Measurements from ENCODE around the gene NYNRIN. TPM values are rescaled to one million over a fixed set of nuclear protein-coding genes. Genes with fewer than 3 reads are reported as not detected.
"Not testable (repeated sequence)": the region's sequence is repeated elsewhere in the genome, so short reads cannot be mapped to it uniquely, and the experiment has no call there.

Gene NYNRIN
- 10 to 100 TPM in 1 of 2 donors, 1 to 10 TPM in 1; 6.5 to 12.0 TPM for total RNA-seq
- long read RNA-seq, partial matches to known transcripts = 1 of 4 reads
- long read RNA-seq, other reads (novel, unspliced or antisense) = 3 of 4 reads

DNA sequence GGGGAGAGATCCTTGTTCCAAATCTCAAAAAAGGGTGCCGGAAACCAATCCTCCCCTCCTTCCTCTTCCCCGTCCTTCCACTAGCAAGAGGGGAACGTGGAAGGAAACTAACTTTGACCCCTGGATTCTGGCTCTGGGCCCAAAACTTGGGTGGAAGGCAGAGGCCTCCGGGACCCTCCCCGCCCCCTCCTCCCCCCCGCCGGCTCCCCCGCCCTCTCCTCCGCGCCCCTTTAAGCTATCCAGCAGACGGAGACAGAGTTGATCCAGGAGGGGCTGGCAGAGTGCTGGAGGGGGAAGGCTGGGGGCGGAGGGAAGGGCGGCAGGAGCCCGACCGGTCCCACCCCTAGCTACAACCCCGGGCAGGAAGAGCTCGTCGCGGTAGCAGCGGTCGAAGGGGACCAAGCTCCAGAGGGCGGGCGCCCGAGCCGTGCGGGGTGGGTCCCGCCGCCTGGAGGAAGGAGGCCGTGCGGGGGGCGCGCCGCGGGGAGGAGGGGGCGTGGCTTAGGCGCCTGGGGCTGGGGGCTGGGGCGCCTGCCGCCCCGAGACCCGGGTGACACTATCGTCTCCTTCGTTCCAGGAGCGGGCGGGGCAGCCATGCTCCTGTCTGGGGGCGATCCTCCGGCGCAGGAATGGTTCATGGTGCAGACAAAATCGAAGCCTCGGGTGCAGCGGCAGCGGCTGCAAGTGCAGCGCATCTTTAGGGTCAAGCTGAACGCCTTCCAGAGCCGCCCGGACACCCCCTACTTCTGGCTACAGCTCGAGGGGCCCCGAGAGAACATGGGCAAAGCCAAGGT is at the start of gene NYNRIN:
TSS of gene NYNRIN (plus strand) at position 351 of the 794 bp plus-strand sequence. CDS start at position 595, 244 bp downstream.
- DNase-seq (peak; percentile 74), ATAC-seq (peak; percentile 87 to 88)
- intact Hi-C loops (cut with DNase I) = no loop called here

- intact Hi-C loops (cut with DNase I) = no loop called here
- DNase-seq (no peak), ATAC-seq (no peak)
Observed at GRCh38 chr14:24349742-24350141, 49.1 kb upstream of the NYNRIN start.

DNA sequence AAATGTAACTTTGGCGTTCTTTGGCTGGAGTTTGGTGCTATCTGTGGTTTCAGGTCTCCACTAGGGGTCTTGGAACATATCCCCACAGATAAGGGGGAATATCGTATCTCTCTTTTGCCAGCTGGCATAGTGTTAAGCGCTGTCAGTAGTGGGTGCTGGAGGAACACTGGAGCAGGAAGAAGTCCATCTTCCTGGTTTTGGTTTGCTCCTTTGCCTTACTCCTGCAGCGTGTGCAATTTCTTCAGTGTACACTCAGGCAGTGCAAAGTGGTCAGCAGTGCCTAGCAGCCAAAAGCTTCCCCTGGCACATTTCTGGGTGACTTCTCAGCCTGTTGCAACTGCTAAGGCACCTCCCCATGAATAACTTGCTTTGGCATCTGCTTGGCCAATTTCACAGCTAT is 47.3 kb upstream of the NYNRIN start:
- ATAC-seq (peak; percentile 70 to 74), DNase-seq (no peak)
- intact Hi-C loops (cut with DNase I) = no loop called here

DNA sequence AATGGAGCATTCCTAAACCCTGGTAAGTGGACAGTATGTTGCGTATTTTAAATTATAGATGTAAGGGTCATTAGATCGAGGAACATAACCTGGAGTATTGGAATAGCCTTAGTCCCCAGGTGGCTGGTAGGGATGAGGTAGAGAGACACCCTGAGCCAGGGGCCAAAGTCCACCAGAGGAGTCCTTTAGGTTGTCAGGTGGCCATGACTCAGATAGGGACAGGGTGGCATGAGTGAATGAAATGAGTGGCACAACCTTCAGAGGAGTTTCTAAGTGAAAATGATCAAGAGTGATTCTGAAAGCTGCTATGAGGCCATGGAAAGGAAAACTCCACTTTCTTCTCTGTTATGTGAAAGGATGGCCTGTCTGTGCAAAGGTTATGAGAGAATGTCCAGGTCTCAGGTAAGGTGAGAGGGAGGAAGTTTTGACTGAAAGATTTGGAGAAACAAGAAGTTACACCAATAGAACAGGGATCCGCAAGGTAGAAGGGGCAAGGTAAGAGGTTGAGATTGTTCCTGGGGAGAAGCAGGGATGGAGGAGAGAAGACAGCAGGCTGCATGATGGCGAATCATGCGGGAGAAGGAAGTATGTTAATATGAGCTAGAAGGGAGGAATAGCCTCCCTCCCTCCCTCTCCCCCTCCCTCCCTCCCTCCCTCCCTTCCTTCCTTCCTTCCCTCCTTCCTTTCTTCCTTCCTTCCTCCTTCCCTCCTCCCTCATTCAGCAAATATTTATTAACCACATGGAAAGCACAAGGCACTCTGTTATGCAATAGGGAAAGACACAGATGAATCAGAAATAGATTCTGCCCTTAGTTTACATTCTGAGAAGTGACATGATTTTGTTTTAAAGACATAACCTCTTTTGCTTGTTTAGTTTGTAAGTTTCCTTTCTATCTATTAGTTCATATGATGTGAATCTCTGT is 45.0 kb upstream of the NYNRIN start:
- intact Hi-C loops (cut with DNase I) = no loop called here
- peak in 1 of 2 donors; percentile 55 for ATAC-seq
- DNase-seq = no peak

GRCh38 chr14:24354482-24354825 is 44.3 kb upstream of the NYNRIN start:
- ATAC-seq; intact Hi-C loops (cut with DNase I); DNase-seq: not testable (repeated sequence)

- DNase-seq = no peak
- intact Hi-C loops (cut with DNase I) = no loop called here
- no peak for ATAC-seq
Observed at GRCh38 chr14:24355009-24355408, 43.8 kb upstream of the NYNRIN start.

GRCh38 chr14:24356208-24356607 is 42.6 kb upstream of the NYNRIN start:
- DNase-seq = no peak
- ATAC-seq = no peak
- intact Hi-C loops (cut with DNase I) = no loop called here

DNA sequence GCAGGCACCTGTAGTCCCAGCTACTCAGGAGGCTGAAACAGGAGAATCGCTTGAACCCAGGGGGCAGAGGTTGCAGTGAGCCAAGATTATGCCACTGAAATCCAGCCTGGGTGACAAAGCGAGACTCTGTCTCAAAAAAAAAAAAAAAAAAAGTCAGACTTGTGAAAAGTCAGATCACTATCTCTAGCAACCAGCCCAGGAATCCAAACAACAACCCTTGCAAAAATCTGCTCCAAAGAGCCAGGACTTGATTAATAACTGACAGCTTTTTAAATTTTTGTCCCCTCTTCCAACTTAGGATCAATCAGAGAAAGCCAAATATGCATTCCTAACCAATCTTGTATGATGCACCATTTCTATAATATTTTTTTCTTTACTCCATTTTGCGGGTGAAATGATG is 38.5 kb upstream of the NYNRIN start:
- DNase-seq (no peak), ATAC-seq (no peak)
- intact Hi-C loops (cut with DNase I) = no loop called here

DNA sequence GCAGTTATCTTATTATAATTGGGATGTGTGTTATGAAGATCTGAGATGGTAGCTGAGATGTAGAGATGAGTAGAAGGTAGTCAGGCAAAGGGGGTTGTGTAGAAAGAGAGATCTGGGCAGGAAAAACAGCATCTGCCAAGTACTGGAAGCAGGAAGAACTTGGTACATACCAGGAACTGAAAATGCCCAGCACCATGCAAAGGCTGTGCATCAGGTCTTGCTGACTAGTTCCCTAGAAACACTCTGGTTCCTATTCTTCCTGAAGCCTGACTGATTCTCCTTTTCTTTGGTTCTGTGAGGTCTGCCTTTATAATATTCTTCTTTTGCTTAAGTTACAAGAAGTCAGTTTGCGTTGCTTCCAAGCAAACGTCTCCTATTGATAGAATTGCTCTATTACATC is 37.5 kb upstream of the NYNRIN start:
- intact Hi-C loops (cut with DNase I) = no loop called here
- DNase-seq (no peak), ATAC-seq (no peak)

DNA sequence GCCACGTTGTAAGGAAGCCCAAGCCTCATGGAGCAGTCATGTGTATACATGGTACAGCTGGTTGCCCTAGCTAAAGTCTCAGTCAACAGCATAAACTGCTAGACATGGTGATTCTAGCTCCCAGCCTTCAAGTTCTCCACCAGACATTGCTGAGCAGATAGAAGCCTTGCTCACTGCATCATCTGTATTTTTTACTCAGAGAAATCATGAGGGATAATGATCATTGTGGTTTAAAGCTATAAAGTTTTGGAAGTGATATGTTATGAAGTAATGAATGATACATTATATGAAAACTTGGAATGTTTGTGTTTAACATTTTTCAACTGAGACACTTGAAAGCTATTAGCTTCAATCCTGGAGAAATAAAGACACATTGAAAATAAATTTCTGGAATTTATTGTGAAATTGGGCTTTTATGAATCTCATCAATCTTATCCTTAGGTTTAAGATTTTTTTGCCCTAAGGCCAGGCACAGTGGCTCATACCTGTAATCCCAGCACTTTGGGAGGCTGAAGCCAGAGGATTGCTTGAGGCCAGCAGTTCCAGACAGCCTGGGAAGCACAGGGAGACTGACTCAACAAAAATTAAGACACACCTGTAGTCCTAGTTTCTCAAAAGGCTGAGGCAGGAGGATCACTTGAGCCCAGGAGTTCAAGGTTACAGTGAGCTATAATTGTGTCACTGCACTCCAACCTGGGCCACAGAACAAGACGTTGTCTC is 36.4 kb upstream of the NYNRIN start:
- intact Hi-C loops (cut with DNase I) = no loop called here
- DNase-seq = no peak
- no peak for ATAC-seq

- intact Hi-C loops (cut with DNase I) = no loop called here
- no peak for ATAC-seq
- no peak for DNase-seq
Observed at GRCh38 chr14:24363401-24363800, 35.4 kb upstream of the NYNRIN start.

GRCh38 chr14:24364841-24365240 is 34.0 kb upstream of the NYNRIN start:
- no peak for DNase-seq
- ATAC-seq = no peak
- intact Hi-C loops (cut with DNase I) = loop anchor here (5.0 kb wide), 2 partner anchors 37 to 67 kb away; no protein-coding TSS in a partner anchor

GRCh38 chr14:24365600-24366412 is 33.0 kb upstream of the NYNRIN start:
- ATAC-seq = peak; percentile 42 to 48
- intact Hi-C loops (cut with DNase I) = loop anchor here (5.0 kb wide), 2 partner anchors 36 to 66 kb away; no protein-coding TSS in a partner anchor

DNA sequence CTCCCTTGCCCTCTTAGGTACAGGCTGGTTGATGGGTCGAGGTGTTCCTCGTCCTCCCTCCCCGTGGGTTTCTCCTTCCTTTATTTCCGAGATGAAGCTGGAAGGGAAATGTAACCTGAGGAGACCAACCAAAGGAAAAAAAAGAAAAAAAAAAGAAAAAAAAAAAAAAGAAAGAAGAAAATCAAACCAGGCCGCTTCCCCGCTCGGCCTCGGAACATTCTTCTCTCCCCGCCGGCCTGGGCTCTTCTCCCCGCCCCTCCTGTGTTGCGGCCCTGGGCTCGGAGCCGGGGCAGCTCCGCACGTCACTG is 32.4 kb upstream of the NYNRIN start:
- DNase-seq (no peak), ATAC-seq (peak in 1 of 2 donors; percentile 82)
- intact Hi-C loops (cut with DNase I) = loop anchor here (5.0 kb wide), 2 partner anchors 36 to 66 kb away; no protein-coding TSS in a partner anchor

More at GRCh38 chr14:24365600-24366412, 33.0 kb upstream of the NYNRIN start:
- peak; percentile 90 for DNase-seq

GRCh38 chr14:24366721-24367513 is 31.9 kb upstream of the NYNRIN start:
- ATAC-seq (peak; percentile 54 to 81), DNase-seq (peak; percentile 89)
- intact Hi-C loops (cut with DNase I) = loop anchor here (5.0 kb wide), 2 partner anchors 35 to 65 kb away; no protein-coding TSS in a partner anchor

DNA sequence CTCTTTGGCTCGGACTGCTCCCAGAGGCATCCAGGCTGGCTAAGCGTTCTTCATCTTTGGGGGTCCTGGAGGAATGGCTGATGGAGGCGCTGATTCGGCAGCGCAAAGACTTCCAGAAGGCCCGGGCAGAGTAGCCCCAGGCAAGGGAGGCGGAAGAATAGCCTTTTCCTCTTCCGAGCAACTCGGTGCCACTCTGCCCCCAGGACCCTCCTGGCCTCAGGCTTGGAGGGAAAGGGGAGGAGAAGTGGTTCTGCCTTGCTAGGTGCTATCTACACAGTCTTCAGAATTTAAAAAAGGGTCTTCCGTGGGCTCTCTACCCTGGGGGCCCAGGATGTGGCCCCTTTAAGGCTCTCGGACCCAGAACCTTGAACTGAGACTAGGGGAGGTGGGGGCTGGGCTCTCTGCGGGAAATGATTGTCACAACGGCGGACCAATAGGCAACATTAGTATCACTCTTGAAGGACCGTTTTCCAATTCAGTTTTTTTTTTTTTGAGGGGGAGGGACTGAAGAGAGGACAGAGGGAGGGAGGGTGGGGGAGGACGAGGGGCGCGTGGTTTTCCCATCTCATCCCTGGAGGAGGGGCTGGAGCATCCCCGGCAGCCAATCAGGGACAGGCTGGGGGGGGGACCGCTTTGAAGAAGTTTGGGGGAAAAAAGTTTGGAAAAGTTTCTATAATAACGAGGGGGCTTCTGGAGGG is 31.1 kb upstream of the NYNRIN start, which contains the start of gene NFATC4:
TSS of gene NFATC4 (plus strand) at position 671 of the 698 bp plus-strand sequence. CDS start 157 bp downstream, outside the sequence.
- intact Hi-C loops (cut with DNase I) = loop anchor here (2.0 to 5.0 kb wide), 3 partner anchors 35 to 65 kb away; no protein-coding TSS in a partner anchor
- ATAC-seq = peak; percentile 29 to 42
- DNase-seq = peak; percentile 84

DNA sequence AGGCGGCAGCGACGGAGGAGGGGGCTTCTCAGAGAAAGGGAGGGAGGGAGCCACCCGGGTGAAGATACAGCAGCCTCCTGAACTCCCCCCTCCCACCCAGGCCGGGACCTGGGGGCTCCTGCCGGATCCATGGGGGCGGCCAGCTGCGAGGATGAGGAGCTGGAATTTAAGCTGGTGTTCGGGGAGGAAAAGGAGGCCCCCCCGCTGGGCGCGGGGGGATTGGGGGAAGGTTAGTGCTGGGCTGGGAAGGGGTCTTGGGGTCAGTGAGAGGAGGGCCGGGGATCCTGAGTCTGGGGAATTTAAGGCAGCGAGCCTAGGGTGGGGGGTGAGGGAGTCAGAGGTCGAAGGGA is 30.6 kb upstream of the NYNRIN start:
- DNase-seq (no peak), ATAC-seq (no peak)
- intact Hi-C loops (cut with DNase I) = loop anchor here (2.0 to 5.0 kb wide), 3 partner anchors 34 to 64 kb away; no protein-coding TSS in a partner anchor
